Measurements from ENCODE around the gene FBXW11. TPM values are rescaled to one million over a fixed set of nuclear protein-coding genes. Genes with fewer than 3 reads are reported as not detected.

The FBXW11 gene
- total and polyA plus RNA-seq, 2 of the 13 experiments (the other 11 are each of a cell fraction or from before 2014, with no cell fraction given): 31.7 to 53.6 TPM

- TF ChIP-seq ZBTB20 (CRISPR knock-in tag; IDR thresholded peaks at IDR 0.05; ENCODE audit: borderline replicate concordance, low read depth) (no peak), KLF16 (CRISPR knock-in tag; IDR thresholded peaks at IDR 0.05) (peak in 1 of 2 experiments; percentile 6; a peak in 1 of 4 replicates), ATF3 (CRISPR knock-in tag; IDR thresholded peaks at IDR 0.05) (no peak)
These were observed 1.0 kb upstream of the FBXW11 start (continued) for GRCh38 chr5:172007175-172008110.

- peak overlapping the region; percentile 97 for H3K9ac ChIP-seq (ENCODE audit: insufficient read depth, low read depth, low read length)
- FAIRE-seq: no peak
- intact Hi-C loops (cut with micrococcal nuclease; ENCODE audit: unreplicated experiment): loop anchor here (2.0 kb wide), 1 partner anchor 93 kb away; no protein-coding TSS in a partner anchor
- no peak overlapping the region for H2AFZ ChIP-seq (ENCODE audit: low read length)
- peaks cover 0 to 4% of the 10 kb centered on the region in 2 experiments; a peak in 1 of 5 replicates for H3K27me3 ChIP-seq (ENCODE audit: control insufficient read depth in 1 of 2, insufficient read depth in 2 of 2, low read length in 2 of 2)
- H3K9me3 ChIP-seq (ENCODE audit: low read length): no peaks in the 10 kb centered on the region
- peaks cover 42% of the 10 kb centered on the region for H3K4me1 ChIP-seq (ENCODE audit: insufficient read depth, low read length)
- DNase-seq (ENCODE audit: low spot score): peak; percentile 16
- WGBS (ENCODE audit: low lambda C conversion rate): under 1% methylated on average over 30 of the region's 34 CpGs
- no TSS peak for BruUV-seq (replicated peaks)
- peaks cover 55% of the 10 kb centered on the region for H3K79me2 ChIP-seq (ENCODE audit: insufficient read depth, low read length)
- ChIA-PET CTCF (ENCODE audit: low intra/inter-chr PET ratio, low total read pairs) (no interaction called here), POLR2A (interaction anchor here (0.6 to 1.8 kb wide), 6 partner anchors 9 to 182 kb away, joined by 3 to 21 read pairs (median 8); partner anchors contain the start of gene STK10)
- no peaks in the 10 kb centered on the region for H3K36me3 ChIP-seq (replicated peaks in 1 of 2; ENCODE audit: control insufficient read depth in 1 of 2, insufficient read depth in 2 of 2, low read length in 2 of 2)
- H3K27ac ChIP-seq (ENCODE audit: extremely low read length, insufficient read depth, low read length): peak overlapping the region; percentile 98
- peak; percentile 32 for ATAC-seq
- H3K4me2 ChIP-seq (ENCODE audit: low read depth, low read length): peak overlapping the region; percentile 90
- peaks cover 26% of the 10 kb centered on the region for H4K20me1 ChIP-seq (ENCODE audit: insufficient read depth, low read length)
- in situ Hi-C loops (cut with HindIII; ENCODE audit: extremely low pct_ligation_motif_present, low pct_unique_long_range_greater_than_20kb): no loop called here
- peak overlapping the region; percentile 78 to 99 (median 93) for H3K4me3 ChIP-seq (replicated peaks in 1 of 3; ENCODE audit: insufficient read depth in 1 of 3, low read depth in 2 of 3, low read length in 3 of 3)
- no peak for TF ChIP-seq IRF2 (CRISPR knock-in tag; IDR thresholded peaks at IDR 0.05)
- TF ChIP-seq CHCHD3 (CRISPR knock-in tag; IDR thresholded peaks at IDR 0.05): no peak
- no peak for TF ChIP-seq RBAK (CRISPR knock-in tag; IDR thresholded peaks at IDR 0.05)
- no peak for TF ChIP-seq TOE1 (CRISPR knock-in tag; IDR thresholded peaks at IDR 0.05)
- no peak for TF ChIP-seq ZNF557 (CRISPR knock-in tag; IDR thresholded peaks at IDR 0.05)
- no peak for TF ChIP-seq HNF1A (IDR thresholded peaks at IDR 0.05; ENCODE audit: low read depth)
- no peak for TF ChIP-seq HNF1A (CRISPR knock-in tag; IDR thresholded peaks at IDR 0.05; ENCODE audit: borderline replicate concordance)
- TF ChIP-seq NFIC (IDR thresholded peaks at IDR 0.05; ENCODE audit: low read length): no peak
- no peak for TF ChIP-seq ZNF660 (CRISPR knock-in tag; IDR thresholded peaks at IDR 0.05; ENCODE audit: borderline replicate concordance, low read depth)
These were observed 624 bp downstream of the FBXW11 start for GRCh38 chr5:172005708-172006320.

Data from HepG2 (cell line).